ENCODE results near the gene CDCA7L.

Gene CDCA7L

GRCh38 chr7:21945454-21946221 lies at the start of gene CDCA7L (continued):
- TF ChIP-seq ZNF658 (tag by site-specific recombination; IDR thresholded peaks at IDR 0.05) (no peak), ZFP37 (tag by site-specific recombination; IDR thresholded peaks at IDR 0.05) (peak; percentile 38; the same call in 1 of the 2 replicates), PRDM2 (tag by site-specific recombination; IDR thresholded peaks at IDR 0.05; ENCODE audit: borderline replicate concordance) (no peak), SP2 (tag by site-specific recombination; IDR thresholded peaks at IDR 0.05) (peak; percentile 65), ZNF843 (tag by site-specific recombination; IDR thresholded peaks at IDR 0.05) (peak; percentile 72; the same call in 1 of the 2 replicates), ZNF610 (tag by site-specific recombination; IDR thresholded peaks at IDR 0.05; ENCODE audit: borderline replicate concordance) (no peak), ZNF639 (tag by site-specific recombination; IDR thresholded peaks at IDR 0.05) (0 out of 2 replicates have a peak, but pooled peaks have one; percentile 64), ZNF221 (tag by site-specific recombination; IDR thresholded peaks at IDR 0.05; ENCODE audit: borderline replicate concordance) (no peak), ZBTB49 (tag by site-specific recombination; IDR thresholded peaks at IDR 0.05; ENCODE audit: low read depth) (no peak), EGR2 (tag by site-specific recombination; IDR thresholded peaks at IDR 0.05; ENCODE audit: low read depth) (0 out of 2 replicates have a peak, but pooled peaks have one; percentile 22), ZNF146 (tag by site-specific recombination; IDR thresholded peaks at IDR 0.05) (no peak), GFI1B (tag by site-specific recombination; IDR thresholded peaks at IDR 0.05) (no peak), ZNF777 (tag by site-specific recombination; IDR thresholded peaks at IDR 0.05; ENCODE audit: borderline replicate concordance) (0 out of 2 replicates have a peak, but pooled peaks have one; percentile 12), ZNF2 (tag by site-specific recombination; IDR thresholded peaks at IDR 0.05) (peak; percentile 70), ZBTB6 (tag by site-specific recombination; IDR thresholded peaks at IDR 0.05) (peak; percentile 88), ZNF26 (tag by site-specific recombination; IDR thresholded peaks at IDR 0.05) (no peak), ZNF311 (tag by site-specific recombination; IDR thresholded peaks at IDR 0.05; ENCODE audit: borderline replicate concordance) (no peak), ZSCAN30 (tag by site-specific recombination; IDR thresholded peaks at IDR 0.05) (peak; percentile 75), ZNF24 (tag by site-specific recombination; IDR thresholded peaks at IDR 0.05) (0 out of 2 replicates have a peak, but pooled peaks have one; percentile 33), ZNF16 (tag by site-specific recombination; IDR thresholded peaks at IDR 0.05; ENCODE audit: low read depth) (no peak), ZNF398 (tag by site-specific recombination; IDR thresholded peaks at IDR 0.05) (peak; percentile 44; the same call in 1 of the 2 replicates), ZNF174 (tag by site-specific recombination; IDR thresholded peaks at IDR 0.05) (no peak), ZNF350 (tag by site-specific recombination; IDR thresholded peaks at IDR 0.05) (no peak), IKZF3 (tag by site-specific recombination; IDR thresholded peaks at IDR 0.05) (no peak), ZNF776 (tag by site-specific recombination; IDR thresholded peaks at IDR 0.05; ENCODE audit: borderline replicate concordance) (no peak)
